Kidney tubule cell (primary cell): ENCODE results near the gene FOXD3.
A peak's percentile ranks its signal among the peaks of the same experiment; 100 is the strongest.
"Not testable (repeated sequence)": the region's sequence is repeated elsewhere in the genome, so short reads cannot be mapped to it uniquely, and the experiment has no call there.

Experiments
- DNase-seq: peaks from one replicate; pipeline ENCODE4 v3.0.0-alpha.2; 2018; ENCODE audit warnings: low spot score

FOXD3 gene

DNA sequence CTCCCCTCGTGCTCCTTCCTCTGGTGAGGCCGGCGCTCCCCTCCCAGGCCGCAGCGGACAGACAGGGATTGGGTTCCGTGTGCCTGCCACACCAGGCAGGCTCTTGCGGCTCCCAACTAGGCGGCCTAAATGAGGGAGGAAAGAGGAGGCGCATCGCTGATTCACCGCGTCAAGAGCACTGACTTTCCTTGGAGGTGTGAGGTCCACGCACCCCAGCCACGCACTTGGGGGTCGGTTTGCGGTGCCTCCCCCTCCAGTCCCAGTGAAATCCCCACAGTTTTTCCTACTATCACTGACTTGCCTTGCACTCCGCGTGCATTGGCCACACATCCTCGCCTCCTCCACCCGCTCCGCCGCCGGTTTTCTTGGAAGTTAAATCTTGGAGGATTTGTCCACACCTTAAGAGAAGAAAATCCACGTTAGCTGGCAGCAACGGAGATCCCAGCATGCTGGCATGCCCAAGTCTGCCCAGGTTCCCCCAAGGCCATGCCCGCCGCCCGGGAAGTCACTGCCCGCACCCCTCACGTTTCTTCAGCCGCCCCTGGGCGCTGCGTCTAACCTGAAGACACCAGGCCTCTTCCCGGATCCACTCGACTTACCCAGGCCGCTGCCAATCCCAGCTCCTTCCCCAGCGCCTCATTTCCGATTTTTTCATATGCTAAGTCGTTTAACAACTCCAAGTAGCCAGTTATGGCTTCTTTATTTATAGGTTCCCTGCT lies 1.1 kb upstream of the FOXD3 start:
- no peak for DNase-seq

DNA sequence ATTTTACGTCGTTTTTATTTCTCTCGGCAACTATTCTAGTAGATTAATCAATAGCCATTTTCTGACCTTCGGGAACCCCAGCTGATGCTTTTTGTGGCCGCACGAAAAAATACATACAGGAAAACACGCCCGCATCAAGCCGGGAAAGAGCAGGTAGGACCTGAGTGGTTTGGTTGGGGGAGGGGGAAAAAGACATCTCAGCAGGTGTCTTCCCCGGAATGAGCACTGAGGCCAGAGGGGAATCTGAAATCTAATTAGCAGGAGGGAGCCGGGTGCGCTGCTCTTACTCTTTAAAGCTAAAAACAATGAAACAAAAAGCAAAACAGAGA lies 618 bp upstream of the FOXD3 start:
- no peak for DNase-seq

DNA sequence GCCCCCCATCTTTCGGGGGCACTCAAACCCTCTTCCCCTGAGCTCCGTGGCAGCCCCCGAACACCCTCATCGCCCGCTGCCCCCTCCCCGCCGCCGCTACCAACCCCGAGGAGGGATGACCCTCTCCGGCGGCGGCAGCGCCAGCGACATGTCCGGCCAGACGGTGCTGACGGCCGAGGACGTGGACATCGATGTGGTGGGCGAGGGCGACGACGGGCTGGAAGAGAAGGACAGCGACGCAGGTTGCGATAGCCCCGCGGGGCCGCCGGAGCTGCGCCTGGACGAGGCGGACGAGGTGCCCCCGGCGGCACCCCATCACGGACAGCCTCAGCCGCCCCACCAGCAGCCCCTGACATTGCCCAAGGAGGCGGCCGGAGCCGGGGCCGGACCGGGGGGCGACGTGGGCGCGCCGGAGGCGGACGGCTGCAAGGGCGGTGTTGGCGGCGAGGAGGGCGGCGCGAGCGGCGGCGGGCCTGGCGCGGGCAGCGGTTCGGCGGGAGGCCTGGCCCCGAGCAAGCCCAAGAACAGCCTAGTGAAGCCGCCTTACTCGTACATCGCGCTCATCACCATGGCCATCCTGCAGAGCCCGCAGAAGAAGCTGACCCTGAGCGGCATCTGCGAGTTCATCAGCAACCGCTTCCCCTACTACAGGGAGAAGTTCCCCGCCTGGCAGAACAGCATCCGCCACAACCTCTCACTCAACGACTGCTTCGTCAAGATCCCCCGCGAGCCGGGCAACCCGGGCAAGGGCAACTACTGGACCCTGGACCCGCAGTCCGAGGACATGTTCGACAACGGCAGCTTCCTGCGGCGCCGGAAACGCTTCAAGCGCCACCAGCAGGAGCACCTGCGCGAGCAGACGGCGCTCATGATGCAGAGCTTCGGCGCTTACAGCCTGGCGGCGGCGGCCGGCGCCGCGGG lies 837 bp downstream of the FOXD3 start:
- DNase-seq = peak; percentile 22

DNA sequence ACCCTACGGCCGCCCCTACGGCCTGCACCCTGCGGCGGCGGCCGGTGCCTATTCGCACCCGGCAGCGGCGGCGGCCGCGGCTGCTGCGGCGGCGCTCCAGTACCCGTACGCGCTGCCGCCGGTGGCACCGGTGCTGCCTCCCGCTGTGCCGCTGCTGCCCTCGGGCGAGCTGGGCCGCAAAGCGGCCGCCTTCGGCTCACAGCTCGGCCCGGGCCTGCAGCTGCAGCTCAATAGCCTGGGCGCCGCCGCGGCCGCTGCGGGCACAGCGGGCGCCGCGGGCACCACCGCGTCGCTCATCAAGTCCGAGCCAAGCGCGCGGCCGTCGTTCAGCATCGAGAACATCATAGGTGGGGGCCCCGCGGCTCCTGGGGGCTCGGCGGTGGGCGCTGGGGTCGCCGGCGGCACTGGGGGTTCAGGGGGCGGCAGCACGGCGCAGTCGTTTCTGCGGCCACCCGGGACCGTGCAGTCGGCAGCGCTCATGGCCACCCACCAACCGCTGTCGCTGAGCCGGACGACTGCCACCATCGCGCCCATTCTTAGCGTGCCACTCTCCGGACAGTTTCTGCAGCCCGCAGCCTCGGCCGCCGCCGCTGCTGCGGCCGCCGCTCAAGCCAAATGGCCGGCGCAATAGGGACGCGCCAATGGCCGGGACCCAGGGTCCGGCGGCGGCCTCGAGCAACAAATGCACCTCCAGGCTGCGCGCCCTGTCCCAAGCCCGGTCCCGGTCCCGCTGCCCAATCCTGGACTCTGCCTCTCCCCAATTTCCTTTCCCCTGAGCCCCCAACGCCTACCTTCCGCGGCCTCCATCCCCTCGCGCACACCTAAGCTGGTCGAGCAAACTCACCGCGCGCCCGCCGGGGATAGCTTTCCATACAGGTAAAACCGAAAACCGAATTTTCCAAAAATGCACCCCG lies 1.8 kb downstream of the FOXD3 start:
- no peak for DNase-seq

DNA sequence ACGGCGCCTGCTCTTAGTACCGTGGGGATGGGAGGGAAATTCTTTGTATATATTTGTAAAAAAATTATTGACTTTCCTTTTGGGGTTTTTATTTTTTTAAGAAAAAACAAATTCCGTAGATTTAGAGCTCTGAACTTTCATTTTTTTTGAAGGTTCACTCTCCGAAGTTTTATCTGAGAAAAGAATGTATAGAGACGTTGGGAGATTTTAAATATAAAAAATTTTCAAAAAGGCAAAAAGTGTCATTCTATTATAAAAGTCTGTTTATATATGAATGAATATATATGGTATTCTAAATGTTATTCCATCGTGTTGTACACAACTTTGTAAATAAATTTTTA lies 2.4 kb downstream of the FOXD3 start:
- DNase-seq = no peak

DNA sequence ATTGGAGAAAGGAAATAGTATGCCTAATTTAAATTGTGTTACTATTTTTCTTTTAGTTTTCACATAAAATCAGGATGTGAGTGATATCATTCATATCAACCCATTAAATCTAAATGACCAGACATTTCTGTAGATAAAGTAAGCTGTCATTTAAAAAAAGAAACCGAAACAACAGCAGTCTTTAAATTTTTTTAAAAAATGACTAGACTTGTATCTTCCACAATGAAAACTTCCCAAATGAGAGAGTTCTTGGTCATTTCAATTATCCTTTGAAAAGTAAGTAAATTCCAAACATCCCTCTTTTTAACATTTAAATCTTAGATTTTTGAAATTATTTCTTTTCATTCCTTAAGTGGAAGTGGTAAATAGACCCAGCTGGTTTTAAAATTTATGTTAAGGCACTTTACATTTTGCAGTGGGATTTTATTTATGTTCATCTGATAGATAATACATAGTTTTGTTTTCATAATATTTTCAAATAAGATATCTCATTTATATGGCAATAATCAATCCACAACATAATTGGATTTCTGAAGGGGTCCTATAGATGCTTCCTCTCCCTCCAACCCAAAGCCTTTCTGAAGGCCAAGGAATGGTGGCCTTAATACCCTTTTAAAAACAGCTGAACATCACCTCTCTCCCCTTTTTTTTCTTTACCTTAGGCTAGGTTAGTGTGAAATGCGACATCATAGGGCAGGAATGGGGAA lies 3.1 kb downstream of the FOXD3 start:
- DNase-seq = no peak

DNA sequence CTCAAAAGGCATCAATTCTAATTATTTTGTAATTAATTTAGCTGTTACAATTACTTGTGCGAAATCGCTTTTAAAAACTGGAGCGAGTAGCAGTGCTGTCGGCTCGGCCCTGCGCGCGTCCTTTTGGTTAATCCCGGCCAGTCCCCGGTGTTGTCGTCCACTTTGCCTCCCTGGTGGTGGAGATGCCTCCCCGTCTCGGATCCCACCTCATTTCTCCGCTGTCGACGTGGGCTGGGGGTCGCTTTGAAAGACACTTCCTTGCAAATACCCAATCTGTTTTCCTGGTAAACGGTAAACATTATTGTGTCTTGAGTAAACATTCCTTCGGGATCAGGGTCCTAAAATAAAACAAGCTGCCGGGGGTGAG lies 3.7 kb downstream of the FOXD3 start:
- DNase-seq = no peak

DNA sequence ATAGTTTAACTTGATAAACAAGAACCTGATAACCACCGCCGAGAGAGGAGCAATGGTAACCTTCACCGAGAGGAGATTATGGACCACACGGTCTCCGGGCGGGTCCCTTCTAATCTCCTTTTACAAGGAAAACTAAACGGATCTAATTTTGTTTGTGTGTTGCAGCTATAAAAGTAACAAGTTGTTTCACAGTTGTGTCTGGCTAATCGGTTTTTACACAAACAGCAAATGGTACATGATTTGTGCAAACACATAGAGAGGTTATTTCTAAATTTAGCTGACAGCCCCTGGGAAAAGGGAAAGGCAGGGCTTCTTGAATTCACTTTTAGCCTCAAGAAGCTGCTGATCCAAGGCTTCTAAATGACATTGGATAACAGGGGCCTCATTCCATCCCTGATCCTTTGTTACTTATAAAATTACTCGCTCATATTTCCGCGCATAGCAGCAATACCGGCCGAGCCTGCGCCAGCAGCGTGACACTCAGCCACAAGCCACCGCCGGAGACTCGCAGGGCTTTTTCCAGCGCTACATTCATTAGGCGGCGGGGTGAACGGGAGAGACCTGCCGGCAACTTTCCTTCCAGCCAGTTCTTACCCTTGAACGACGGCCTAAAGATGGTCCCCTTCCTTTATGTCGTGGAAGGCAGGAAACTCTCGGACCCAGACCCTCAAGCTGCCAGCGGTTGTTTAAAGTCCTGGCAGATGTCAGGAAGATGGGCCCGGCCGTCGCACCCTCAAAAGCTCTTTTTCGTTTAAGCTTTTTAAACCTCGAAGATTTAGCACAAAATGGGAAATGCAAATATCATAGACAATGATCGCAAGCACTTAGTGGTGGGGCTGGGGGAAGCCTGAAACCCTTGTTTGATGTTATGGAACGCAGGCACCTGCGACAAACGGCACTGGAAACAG lies 4.4 kb downstream of the FOXD3 start:
- DNase-seq = no peak

DNA sequence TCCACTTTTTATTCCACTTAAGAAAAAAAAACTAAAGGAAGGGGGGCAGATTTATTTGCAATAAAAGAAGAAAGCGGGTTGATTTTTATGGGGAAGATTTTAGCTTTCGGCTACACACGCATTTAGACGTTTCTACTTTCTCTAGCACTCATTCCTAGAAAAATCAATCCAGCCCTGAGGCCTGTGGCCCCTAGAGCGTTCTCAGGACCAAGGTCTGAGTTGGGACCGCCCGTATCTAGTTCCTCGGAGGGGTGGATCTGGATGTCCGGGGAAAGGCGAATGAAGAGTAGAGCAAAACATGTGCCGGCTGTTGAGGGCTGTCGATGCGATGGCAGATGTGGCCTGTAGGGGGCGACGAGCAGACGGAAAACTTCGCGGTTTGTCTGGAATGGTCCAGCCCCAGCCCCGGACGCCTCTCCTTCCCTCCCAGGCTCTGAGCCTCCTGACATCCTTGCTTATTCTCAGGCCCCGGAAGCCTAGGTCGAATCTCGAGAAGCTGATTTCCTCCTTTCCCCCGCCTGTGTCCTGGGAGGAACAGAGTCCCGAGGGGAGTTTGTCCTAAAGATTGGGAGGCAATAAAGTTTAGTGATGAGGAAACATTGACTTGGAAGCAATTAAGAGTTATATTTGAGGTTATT lies 5.2 kb downstream of the FOXD3 start:
- peak; percentile 64 for DNase-seq

DNA sequence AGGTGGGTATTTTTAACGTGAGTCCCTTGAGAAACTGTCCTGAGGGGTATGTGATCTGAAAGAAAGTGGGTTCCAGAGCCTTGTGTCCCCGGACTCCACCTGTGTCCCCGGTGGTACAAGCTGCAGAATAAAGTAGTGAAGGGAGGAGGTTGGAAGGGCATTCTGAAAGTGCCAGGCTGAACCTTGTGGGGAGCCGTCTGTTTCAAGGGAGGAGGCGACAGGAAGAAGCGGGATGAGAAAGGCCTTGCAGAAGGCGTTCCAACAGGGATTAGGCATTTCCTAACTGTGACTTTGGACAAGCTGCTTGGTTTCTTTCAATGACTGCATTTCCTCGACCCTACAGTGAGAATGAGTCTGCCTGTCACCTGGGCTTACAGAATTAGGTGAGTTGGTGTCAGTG lies 5.8 kb downstream of the FOXD3 start:
- no peak for DNase-seq

DNA sequence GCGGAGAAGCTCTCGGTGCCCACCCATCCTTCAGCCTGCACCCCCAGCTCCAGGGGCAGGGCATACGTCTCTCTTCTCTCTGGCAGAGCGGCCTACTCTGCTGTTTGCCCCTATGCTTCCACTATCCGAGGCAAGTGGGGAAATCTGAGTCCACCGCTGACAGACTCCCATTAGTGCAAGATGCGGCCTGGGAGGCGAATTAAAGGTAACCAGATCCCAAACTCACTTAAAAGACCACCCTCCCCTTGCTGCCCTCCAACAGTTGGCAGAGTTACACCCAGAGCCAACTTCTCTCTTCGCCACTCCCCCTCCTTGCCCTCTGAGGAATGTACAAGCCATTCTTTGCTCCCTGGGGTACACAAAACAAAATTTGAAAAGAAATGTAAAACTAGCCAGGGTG lies 6.4 kb downstream of the FOXD3 start:
- no peak for DNase-seq

DNA sequence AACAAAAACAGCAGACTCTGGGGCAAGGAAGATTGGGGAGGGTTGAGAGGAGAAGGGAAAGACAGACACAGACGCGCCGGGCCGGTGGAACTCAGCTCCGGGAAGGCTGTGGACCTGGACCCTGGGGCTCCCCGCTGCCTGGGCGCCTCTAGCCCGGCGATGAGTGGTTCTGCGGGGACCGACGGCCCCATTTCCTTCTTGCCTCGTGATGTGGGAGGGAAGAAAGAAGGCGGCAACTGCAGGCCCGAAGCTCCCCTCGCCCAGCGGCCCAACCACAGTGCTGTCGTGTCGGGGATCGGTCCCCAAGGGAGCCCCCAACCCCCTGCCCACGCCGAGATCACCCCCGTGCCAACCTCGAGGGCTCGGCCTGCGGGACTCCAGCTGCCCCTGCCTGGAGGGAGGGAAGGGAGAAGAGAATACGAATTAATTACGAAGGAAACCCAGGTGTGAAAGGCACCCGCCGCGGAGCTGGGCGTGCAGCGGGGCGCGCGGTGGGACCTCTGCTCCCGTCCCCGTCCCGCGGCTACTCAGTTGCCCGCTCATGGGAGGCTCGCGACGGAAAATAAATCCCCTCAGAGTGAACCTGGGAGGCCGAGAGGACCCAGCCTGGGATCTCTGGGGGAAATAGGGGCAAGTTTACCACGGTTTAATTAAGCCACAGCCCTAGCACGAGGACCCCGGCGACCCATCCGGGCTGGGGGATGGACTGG lies 7.4 kb downstream of the FOXD3 start:
- no peak for DNase-seq

DNA sequence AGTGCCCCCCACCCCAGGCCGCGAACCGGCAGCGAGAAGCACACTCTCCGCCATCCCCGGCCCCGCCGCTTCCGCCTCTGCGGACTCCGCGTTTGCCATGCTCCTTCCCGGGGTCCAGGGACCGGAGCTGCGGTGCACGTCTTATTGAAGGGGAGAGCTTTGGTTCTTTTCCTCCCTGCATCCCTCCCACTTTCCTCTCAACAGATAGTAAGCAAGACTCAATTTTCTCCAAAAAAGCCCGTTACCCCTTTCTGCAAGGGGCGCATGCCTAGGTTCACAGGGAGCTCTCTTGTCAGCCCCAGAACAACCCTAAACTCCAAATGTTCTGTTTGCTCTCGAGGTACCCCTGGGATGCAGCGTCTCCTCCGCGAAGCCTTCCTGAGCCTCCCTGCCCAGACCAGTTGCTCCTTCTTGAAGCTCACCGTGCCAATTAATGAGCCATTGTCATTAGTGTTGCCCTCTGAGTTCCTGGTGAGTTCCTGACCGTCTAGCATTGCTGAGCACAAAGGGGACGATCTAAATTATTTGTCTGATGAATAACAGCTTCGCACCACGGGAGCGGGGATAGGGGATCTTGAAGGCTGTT lies 8.1 kb downstream of the FOXD3 start:
- no peak for DNase-seq

DNA sequence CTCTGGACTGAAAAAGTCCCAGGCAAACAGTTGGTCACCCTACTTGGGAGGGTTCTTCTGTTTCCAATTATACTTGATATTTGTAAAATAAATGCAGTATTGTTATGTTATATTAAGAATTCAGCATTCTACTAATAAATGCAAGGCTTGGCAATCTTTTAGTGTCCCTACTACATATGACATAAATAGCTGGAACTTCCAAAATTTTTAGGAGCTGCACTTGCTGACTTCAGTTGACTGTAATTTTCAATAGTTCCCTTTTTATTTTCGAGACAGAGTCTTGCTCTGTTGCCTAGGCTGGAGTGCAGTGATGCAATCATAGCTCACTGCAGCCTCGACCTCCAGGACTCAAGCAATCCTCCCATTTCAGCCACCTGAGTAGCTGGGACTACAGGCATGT lies 20.0 kb downstream of the FOXD3 start:
- DNase-seq = no peak

DNA sequence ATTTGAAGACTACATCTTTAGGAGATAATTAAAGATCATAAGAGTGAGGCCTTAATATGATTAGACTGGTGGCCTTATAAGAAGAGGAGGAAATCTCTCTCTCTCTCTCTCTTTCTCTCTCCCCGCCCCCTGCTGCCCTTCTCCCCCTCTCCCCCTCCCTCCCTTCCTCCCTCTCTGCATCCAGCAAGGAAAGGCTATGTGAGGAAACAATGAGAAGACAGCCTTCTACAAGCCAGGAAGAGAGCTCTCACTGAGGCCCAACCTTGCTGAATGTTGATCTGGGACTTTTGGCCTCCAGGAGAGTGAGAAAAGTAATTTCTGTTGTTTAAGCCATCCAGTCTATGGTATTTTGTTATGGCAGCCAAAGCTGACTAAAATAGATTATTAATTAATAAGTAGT lies 21.6 kb downstream of the FOXD3 start:
- DNase-seq = no peak

DNA sequence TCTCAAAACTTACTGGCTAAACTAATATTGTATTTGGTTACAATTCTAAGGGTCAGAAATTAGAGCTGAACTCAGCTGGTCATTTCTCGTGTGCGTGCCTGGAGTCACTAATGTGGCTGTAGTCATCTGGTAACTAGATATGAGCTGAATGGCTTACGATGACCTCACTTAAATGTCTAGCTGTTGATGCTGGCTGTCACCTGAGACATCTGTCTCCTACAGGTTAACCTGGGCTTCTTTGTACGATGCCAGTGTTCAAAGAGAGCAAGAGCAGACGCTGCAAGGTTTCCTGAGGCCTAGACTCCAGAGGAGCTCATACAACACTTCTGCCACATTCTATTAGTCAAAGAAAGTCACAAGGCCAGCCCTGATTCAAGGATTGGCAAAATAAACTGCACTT lies 28.0 kb downstream of the FOXD3 start:
- no peak for DNase-seq

DNA sequence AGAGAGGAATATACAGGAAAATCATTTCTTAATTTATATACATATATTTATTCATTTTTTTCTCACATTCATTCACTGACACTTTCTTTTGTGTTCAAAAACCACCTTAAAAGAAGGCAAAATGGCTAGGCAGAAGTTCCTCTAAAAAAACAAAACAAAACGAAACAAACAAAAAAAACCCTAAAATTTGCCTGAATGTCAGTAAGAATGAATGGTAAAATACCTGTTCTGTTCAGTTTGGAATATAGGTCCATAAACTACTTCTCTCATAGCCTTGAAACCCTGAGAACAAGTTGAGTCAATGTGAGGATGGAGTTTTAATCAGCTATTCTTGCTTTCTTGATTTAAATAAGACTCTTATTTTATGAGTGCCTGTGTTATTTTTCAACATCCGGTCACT lies 30.4 kb downstream of the FOXD3 start:
- no peak for DNase-seq

DNA sequence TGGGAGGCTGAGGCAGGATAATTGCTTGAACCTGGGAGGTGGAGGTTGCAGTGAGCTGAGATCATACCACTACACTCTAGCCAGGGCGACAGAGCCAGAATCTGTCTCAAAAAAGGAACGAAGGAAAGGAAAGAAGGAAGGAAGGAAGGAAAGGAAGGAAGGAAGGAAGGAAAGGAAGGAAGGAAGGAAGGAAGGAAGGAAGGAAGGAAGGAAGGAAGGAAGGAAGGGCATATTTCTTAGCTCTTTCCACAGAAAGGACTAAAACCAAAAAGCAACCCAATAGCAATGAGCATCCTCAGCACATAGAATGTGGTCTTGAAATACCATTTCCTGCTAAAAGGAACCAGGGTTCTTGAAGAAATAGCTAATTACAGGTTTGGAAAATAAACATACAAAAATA lies 33.9 kb downstream of the FOXD3 start:
- not testable (repeated sequence) for DNase-seq

DNA sequence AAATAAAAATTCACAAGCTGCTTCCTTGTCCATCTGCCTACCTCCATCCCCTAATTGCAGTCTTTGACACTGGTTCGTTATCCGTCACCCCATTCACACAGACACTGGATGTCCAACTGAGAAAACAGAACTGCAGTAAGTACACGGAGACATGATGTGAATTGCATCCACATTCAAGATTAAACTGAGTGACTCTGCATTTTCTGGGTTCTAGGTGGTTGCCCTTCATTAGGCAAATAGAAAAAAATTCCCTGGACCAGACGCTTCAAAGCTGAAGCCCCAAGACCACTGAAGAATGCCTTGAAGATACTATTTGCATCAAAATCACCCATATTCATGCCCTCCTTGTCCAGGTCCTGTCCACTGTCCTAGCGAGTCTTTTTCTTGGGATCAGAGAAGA lies 37.2 kb downstream of the FOXD3 start:
- DNase-seq = no peak

DNA sequence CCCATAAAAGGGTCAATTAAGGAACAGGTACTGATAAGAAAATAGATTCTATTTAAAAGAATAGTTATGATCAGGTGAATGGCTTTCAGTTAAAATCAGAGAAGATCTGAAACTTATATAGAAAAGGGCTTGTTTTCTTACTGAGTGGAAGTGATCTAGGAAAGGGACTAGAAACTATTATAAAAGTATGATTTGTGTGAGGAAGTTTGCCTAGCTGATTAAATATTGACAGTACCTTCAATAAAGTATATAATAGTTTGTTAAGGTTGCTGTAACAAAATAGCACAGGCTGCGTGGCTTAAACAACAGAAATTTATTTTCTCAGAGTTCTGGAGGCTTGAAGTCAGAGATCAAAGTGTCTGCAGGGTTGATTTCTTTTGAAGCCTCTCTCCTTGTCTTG lies 39.7 kb downstream of the FOXD3 start:
- DNase-seq = no peak
